HG03342 (cell line): Measurements from ENCODE around the gene GLI1.

Experiments used
- ATAC-seq: cut with Tn5 transposase; IDR thresholded peaks from one replicate; pipeline ENCODE4 v1.9.1; 2021; ENCODE audit warnings: mild to moderate bottlenecking, moderate library complexity; ENCODE audit not compliant: unreplicated experiment

Gene GLI1

DNA sequence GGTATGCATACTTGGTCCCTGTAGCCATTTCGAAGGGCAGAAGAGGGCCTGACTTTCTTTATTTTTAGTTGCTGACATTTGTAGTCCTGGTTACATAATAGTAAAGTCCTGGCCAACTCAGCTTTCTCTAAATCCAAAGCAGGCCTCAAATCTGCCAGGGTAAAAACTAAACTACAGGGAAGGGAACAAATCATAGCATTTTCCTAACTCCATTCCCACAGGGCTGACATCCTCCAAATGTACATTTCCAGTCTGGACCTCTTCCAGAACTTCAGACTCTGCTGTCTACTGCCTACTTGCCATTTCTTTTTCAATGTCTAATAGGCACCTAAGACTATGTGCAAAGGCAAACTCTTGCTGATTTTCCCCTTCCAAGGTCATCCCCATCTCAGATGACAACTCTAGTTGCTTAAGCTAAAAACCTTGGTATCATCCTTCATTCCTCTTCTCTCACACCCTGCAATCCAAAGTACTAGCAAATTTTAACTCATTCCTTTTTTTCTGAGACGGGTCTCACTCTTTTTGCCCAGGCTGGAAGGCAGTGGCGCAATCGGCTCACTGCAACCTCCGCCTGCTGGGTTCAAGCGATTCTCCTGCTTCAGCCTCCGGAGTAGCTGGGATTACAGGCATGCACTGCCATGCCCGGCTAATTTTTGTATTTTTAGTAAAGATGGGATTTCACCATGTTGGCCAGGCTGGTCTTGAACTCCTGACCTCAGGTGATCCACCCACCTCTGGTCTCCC lies 58.8 kb downstream of the GLI1 start:
- ATAC-seq, result no peak

DNA sequence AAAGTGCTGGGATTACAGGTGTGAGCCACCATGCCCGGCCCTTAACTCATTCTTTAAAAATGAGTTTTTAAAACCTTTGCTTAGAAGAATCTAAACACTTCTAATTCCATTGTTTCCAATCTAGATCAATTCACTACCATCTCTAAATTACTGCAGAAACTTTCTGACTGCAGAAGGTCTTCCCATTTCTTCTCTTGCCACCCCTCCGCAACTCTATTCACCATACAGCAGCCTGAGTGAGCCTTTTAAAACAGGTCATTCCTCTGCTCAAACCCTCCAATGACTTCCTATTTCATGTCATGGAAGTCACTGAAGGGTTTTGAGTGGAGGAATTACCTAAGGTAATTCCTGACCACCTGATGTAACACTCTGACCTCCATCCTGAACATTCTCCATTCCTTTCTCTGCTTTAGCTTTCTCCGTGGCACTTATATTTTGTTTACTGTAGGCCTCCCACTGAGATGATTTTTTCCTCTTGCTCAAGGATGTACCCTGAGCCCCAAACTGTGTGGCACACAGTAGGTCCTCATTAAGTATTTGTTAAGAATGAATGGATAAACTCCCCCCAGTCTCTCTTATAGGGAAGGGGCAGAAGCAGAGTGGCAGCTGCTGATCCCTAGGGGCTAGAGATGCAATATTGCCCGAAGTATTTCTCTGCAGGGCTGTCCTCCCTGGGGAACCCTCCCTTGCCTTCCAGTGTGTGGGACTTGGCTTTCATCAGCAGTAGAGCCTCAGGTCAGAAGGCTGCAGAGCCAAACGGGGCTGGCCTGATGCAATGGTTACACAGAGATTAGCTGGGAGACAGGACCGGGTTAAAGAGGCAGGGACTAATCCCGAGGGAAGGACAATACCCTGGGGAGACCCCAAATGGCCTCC lies 59.6 kb downstream of the GLI1 start:
- ATAC-seq, result no peak

DNA sequence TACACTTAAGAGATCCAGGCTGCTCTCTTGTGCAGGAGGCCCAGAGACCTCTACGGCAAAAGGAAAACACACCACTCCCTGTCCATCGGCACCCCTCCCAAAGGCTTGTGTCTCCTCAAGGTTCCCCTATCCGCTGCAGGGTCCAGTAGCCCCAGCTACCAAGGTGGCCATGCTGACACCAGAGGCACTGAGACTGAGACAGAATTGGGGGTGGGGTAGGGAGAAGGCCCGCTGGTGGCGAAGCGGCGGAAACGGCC lies 60.1 kb downstream of the GLI1 start:
- ATAC-seq, result peak; percentile 2

DNA sequence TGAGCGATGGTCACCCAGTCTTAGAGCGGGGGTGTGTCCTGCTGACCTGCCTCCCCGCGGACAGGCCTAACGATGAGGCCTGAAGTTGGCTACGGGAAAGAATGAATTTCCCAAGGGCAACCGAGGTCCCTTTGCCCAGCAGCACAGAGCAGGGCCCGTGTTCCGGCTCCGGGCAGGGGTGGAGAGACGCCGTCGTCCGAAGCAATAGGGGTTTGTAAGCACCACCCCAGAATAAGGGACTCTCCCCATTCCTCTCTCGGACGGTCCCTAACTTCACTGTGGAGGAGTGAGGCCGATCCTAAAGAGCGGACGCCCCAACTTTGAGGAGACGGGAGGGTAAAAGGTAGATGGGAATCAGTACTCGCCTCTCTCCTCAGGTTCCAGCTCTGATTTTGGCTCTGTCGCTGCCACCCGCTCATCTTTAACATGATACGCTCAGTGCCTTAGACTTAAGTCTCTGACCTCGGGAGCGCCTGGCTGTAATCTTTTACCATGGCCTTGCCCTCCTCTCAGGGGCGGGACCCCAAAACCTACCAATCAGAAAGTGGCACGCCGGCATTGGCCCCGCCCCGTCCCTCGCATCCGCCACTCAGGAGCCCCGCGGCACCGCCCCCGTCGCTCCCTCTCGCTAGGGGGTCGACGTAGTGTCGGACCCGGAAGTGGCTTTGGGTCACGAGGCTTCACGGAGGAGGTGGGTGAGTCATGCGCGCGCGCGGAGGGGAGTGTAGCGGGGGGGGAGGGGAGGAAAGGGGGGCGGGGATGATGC lies 60.7 kb downstream of the GLI1 start, which contains the start of gene DDIT3:
Gene DDIT3, minus strand, starts transcription at position 462 of the 766 bp plus-strand sequence. CDS start 3,108 bp downstream, outside the sequence.
- ATAC-seq, result peak; percentile 64

DNA sequence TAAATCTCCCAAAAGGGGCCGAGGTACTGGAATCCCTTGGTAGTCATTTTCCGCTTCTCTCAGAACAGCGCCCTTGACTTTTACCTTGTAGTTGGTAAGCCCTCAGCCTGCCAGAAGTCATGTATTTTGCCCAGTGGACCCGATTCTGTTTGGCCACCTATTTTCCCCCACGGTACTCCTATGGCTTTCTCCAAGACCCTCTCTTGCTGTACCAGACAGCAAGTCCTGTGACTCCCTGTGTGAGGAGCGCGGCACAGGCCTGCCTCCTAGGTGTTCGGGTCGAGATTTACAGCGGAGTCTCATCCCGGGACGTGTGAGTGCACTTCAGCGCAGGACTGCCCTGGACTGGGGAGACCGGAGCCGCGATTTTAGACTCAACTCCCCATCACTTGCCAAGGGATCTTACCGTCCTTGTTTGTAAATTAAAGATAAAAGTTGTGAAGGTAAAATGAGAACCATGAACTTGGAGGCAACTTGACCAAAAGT lies 62.0 kb downstream of the GLI1 start:
- ATAC-seq, result no peak
